RWPE2 (cell line): ENCODE results near the gene TMEM130.

Experiments used
- ATAC-seq: fragments of 200-7000 bp; cut with Tn5 transposase; 3 replicates; pipeline ENCODE4 v1.9.1; 2021; ENCODE audit warnings: low read depth
- DNase-seq: peaks from one replicate; pipeline ENCODE4 v3.0.0-alpha.2; 2020; ENCODE audit warnings: low spot score
- H3K27ac ChIP-seq: fragments of 450-650 bp; 2 replicates; pipeline ENCODE4 v1.5.1; 2017; ENCODE audit warnings: mild to moderate bottlenecking; ENCODE audit not compliant: poor library complexity, severe bottlenecking
- H3K27me3 ChIP-seq: fragments of 250-450 bp; sonication (Bioruptor Pico); 2 replicates; pipeline ENCODE4 v1.5.1; 2021; ENCODE audit warnings: mild to moderate bottlenecking, moderate library complexity; ENCODE audit not compliant: insufficient read depth, poor library complexity, severe bottlenecking
- H3K36me3 ChIP-seq: fragments of 250-450 bp; sonication (Bioruptor Pico); 2 replicates; pipeline ENCODE4 v1.5.1; 2020; ENCODE audit warnings: low read depth, mild to moderate bottlenecking, moderate library complexity
- H3K4me1 ChIP-seq: fragments of 250-450 bp; sonication (Bioruptor Pico); 2 replicates; pipeline ENCODE4 v1.5.1; 2021; ENCODE audit warnings: mild to moderate bottlenecking, moderate library complexity; ENCODE audit not compliant: insufficient read depth, poor library complexity, severe bottlenecking
- H3K4me3 ChIP-seq: fragments of 250-450 bp; sonication (Bioruptor Pico); 2 replicates; pipeline ENCODE4 v1.5.1; 2021; ENCODE audit warnings: mild to moderate bottlenecking, moderate library complexity; ENCODE audit not compliant: severe bottlenecking
- H3K9me3 ChIP-seq: fragments of 250-450 bp; sonication (Bioruptor Pico); 2 replicates; pipeline ENCODE4 v1.5.1; 2021; ENCODE audit warnings: mild to moderate bottlenecking, moderate library complexity; ENCODE audit not compliant: severe bottlenecking
- CTCF ChIP-seq: fragments of 450-650 bp; IDR thresholded peaks from one replicate; pipeline ENCODE4 v1.5.1; 2017; ENCODE audit warnings: mild to moderate bottlenecking, moderate library complexity; ENCODE audit not compliant: poor library complexity, severe bottlenecking

Gene TMEM130

GRCh38 chr7:98902523-98902922, 32.7 kb upstream of the TMEM130 start:
- no peak for TF ChIP-seq CTCF
- no peak for DNase-seq
- Histone ChIP-seq H3K4me1 (no peaks in the 10 kb centered on the region), H3K4me3 (no peak overlapping the region), H3K27me3 (no peaks in the 10 kb centered on the region), H3K9me3 (no peaks in the 10 kb centered on the region), H3K36me3 (peaks cover 93% of the 10 kb centered on the region), H3K27ac (no peak overlapping the region)
- ATAC-seq: no peak

GRCh38 chr7:98900815-98901214, 31.0 kb upstream of the TMEM130 start:
- H3K36me3 ChIP-seq: peaks cover 94% of the 10 kb centered on the region
- no peak overlapping the region for H3K27ac ChIP-seq
- H3K27me3 ChIP-seq: no peaks in the 10 kb centered on the region

GRCh38 chr7:98899816-98900215, 30.0 kb upstream of the TMEM130 start:
- no peaks in the 10 kb centered on the region for H3K27me3 ChIP-seq
- ATAC-seq: no peak
- no peak for TF ChIP-seq CTCF
- H3K9me3 ChIP-seq: no peaks in the 10 kb centered on the region
- H3K27ac ChIP-seq: no peak overlapping the region
- H3K4me3 ChIP-seq: no peak overlapping the region
- H3K4me1 ChIP-seq: no peaks in the 10 kb centered on the region
- no peak for DNase-seq
- peaks cover 94% of the 10 kb centered on the region for H3K36me3 ChIP-seq

More at GRCh38 chr7:98900815-98901214, 31.0 kb upstream of the TMEM130 start:
- DNase-seq: no peak
- no peaks in the 10 kb centered on the region for H3K4me1 ChIP-seq
- TF ChIP-seq CTCF: no peak
- no peak overlapping the region for H3K4me3 ChIP-seq
- H3K9me3 ChIP-seq: no peaks in the 10 kb centered on the region
- ATAC-seq: no peak

GRCh38 chr7:98892609-98893008, 22.8 kb upstream of the TMEM130 start:
- H3K27me3 ChIP-seq: no peaks in the 10 kb centered on the region
- H3K9me3 ChIP-seq: no peaks in the 10 kb centered on the region
- DNase-seq (no peak), ATAC-seq (no peak)
- no peaks in the 10 kb centered on the region for H3K4me1 ChIP-seq
- H3K4me3 ChIP-seq: no peak overlapping the region
- H3K36me3 ChIP-seq: peaks cover 85% of the 10 kb centered on the region
- no peak overlapping the region for H3K27ac ChIP-seq
- TF ChIP-seq CTCF: no peak

GRCh38 chr7:98887038-98887437, 17.2 kb upstream of the TMEM130 start:
- H3K4me3 ChIP-seq: no peak overlapping the region
- no peaks in the 10 kb centered on the region for H3K9me3 ChIP-seq
- ATAC-seq (no peak), DNase-seq (no peak)
- H3K27me3 ChIP-seq: no peaks in the 10 kb centered on the region
- no peak for TF ChIP-seq CTCF
- peaks cover 82% of the 10 kb centered on the region for H3K36me3 ChIP-seq
- no peaks in the 10 kb centered on the region for H3K4me1 ChIP-seq
- no peak overlapping the region for H3K27ac ChIP-seq
